HAP-1 (cell line): Measurements from ENCODE around the gene C2CD5.

Experiments
- DNase-seq, 2 experiments: peaks; one replicate each; pipeline ENCODE4 v3.0.0-alpha.2; 2016 to 2020; ENCODE audit warnings: low spot score in 2 of 2
- H3K27me3 ChIP-seq: fragments of 250-450 bp; sonication (Bioruptor Pico); 2 replicates; pipeline ENCODE4 v1.5.1; 2020; ENCODE audit warnings: low read depth, mild to moderate bottlenecking, moderate library complexity
- H3K36me3 ChIP-seq: fragments of 250-450 bp; sonication (Bioruptor Pico); replicated peaks from 2 replicates; pipeline ENCODE4 v1.5.1; 2020; ENCODE audit warnings: mild to moderate bottlenecking
- H3K4me1 ChIP-seq: fragments of 250-450 bp; sonication (Bioruptor Pico); 2 replicates; pipeline ENCODE4 v1.5.1; 2020; ENCODE audit warnings: mild to moderate bottlenecking
- H3K4me3 ChIP-seq: fragments of 250-450 bp; sonication (Bioruptor Pico); 2 replicates; pipeline ENCODE4 v1.5.1; 2020; ENCODE audit warnings: mild to moderate bottlenecking, moderate library complexity
- H3K9me3 ChIP-seq: fragments of 250-450 bp; sonication (Bioruptor Pico); 2 replicates; pipeline ENCODE4 v1.5.1; 2020; ENCODE audit warnings: mild to moderate bottlenecking, moderate library complexity
- in situ Hi-C: fragments of 300-500 bp; cut with MboI; formaldehyde crosslinking; loops from 3 replicates; pipeline ENCODE4 v1.14.3; 2020; ENCODE audit warnings: low sequenced_read_pairs, inconsistent platforms, mixed read lengths

C2CD5 gene

DNA sequence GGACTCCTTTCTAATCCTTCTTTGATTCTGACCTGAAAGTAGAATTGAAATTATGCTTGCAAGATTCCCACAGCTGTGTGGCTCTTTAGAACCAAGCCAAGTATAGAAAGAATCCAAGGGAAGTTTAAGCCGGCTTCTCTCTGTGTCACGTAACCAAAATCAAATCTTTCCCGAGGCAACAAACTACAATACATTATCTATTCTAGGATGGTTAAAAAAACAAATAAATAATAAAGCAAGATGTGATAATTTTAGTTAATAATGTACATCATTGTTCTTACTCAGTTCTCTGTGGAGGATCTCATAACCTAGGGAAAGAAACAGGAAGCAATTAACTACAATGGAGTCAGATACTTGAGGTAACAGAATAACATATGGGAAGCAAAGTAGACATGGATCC is 131.8 kb downstream of the C2CD5 start:
- Histone ChIP-seq H3K36me3 (no peaks in the 10 kb centered on the region), H3K4me1 (0 out of 2 replicates have a peak, but pooled peaks cover 2% of the 10 kb centered on the region), H3K4me3 (no peak overlapping the region), H3K9me3 (no peaks in the 10 kb centered on the region), H3K27me3 (0 out of 2 replicates have a peak, but pooled peaks cover 3% of the 10 kb centered on the region)
- in situ Hi-C loops, result no loop called here
- DNase-seq, result no peak

DNA sequence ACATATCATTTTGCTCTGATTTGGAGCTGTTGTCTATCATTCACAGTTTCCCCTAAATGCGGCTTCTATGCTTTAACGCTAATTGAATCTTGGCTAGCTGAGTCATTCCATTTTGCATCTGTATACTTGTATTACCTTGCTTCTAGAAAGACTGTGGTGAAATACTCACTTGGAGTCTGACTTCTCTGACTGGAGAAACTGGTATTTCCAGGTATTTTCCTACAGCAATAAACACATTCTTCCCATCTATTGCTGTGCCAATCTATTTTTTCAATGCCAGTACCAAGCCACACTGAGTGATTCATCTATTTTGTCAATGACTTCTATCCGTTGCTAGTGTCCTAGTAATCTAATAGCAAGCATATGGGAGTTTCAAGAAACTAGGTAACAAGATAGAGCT is 133.9 kb downstream of the C2CD5 start:
- Histone ChIP-seq H3K4me3 (no peak overlapping the region), H3K36me3 (no peaks in the 10 kb centered on the region), H3K27me3 (no peaks in the 10 kb centered on the region), H3K9me3 (no peaks in the 10 kb centered on the region), H3K4me1 (no peaks in the 10 kb centered on the region)
- in situ Hi-C loops, result no loop called here
- DNase-seq, result no peak

DNA sequence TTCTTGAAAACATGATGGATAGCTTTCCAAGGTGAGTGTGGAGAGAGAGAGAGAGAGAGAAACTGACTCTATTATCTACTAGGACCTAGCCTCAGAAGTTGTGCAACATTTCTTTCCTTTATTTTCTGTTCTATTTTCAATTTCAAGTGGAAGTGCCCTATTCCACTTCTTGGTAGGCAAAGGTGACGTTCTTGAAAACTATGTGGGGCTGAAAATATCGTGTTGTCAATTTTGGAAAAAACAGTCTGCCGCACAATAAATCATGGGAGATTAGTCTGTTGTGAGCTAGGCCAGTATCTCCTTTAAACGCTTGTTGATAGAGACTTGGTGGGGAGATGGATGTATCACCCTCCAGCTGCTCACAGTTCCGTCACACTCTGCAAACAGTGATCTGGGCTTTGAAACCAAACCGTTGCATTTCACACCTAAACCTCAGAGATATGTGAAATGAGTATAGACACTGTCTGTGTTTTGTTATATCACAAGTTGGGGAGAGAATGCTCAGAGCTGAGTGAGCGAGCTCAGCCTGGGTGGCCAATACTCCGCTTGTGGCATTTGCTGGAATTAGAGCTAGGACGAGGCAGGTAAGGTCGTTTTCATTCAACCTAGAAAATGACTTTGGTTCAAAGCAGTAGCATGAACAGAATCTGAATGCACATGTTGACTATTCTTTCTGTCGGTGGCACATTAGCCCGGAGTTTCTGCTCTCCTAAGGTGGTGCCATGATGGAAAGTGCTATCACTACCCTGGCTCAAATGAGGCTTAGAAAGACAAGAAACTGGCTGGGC is 134.8 kb downstream of the C2CD5 start:
- Histone ChIP-seq H3K27me3 (no peaks in the 10 kb centered on the region), H3K9me3 (no peaks in the 10 kb centered on the region), H3K36me3 (no peaks in the 10 kb centered on the region), H3K4me1 (no peaks in the 10 kb centered on the region), H3K4me3 (no peak overlapping the region)
- in situ Hi-C loops, result no loop called here
- DNase-seq, result no peak

DNA sequence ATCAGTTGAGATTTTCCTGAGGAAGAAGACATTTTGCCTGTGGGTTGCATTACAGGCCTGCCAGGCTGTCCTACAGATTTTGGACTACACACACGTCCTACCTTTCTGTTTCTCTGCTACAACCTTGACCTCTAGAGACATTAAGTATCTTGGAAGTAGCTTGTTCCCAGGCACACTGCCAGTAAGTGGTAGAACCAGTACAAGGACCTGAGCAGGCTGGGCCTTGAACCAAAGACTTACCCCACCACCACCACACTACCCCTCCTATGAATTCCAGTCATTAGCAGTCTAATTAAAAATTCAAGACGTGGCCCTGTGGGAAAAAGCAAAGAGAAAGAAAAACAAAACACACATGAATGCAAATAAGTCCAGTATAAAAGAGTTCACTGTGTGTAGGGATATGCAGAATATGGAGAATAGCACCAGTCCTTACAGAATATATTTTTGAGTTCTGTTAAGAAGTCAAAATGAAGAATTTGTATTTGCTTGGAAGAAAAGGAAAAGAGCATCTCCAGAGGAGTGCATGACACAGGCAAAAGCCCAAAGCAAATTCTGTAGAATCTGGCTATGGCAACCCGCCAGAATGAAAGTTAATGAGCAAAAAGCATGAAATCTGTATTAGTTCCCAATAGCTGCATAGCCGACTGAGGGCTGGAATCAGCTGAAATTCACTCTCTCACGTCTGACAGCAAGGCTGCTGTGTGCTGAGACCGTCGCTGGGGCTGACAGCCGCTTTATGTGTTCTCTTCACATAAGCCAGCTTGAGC is 135.5 kb downstream of the C2CD5 start:
- H3K9me3 ChIP-seq, result no peaks in the 10 kb centered on the region
- no peaks in the 10 kb centered on the region for H3K36me3 ChIP-seq
- in situ Hi-C loops, result no loop called here
- no peak for DNase-seq
- no peaks in the 10 kb centered on the region for H3K4me1 ChIP-seq
- H3K4me3 ChIP-seq, result no peak overlapping the region
- H3K27me3 ChIP-seq, result no peaks in the 10 kb centered on the region

DNA sequence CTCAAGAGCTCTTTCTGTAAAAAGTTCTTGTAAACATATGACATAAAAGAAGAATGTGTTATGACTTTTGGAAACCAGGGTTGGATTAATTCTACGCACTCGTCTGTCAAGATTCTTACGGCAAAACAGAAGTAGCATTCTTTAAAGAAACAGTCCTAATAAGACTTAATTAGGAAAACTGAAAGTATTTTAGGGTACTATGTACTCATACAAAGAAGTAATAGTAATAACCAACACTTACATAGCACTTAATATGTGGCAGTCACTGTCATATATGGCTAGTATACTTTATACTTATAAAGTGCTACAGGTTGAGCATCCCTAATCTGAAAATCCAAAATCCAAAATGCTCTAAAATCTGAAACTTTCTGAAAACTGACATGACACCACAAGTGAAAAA is 136.9 kb downstream of the C2CD5 start:
- no peak overlapping the region for H3K4me3 ChIP-seq
- H3K27me3 ChIP-seq, result no peaks in the 10 kb centered on the region
- H3K4me1 ChIP-seq, result no peaks in the 10 kb centered on the region
- in situ Hi-C loops, result no loop called here
- H3K9me3 ChIP-seq, result 0 out of 2 replicates have a peak, but pooled peaks cover 2% of the 10 kb centered on the region
- no peak for DNase-seq
- no peaks in the 10 kb centered on the region for H3K36me3 ChIP-seq

DNA sequence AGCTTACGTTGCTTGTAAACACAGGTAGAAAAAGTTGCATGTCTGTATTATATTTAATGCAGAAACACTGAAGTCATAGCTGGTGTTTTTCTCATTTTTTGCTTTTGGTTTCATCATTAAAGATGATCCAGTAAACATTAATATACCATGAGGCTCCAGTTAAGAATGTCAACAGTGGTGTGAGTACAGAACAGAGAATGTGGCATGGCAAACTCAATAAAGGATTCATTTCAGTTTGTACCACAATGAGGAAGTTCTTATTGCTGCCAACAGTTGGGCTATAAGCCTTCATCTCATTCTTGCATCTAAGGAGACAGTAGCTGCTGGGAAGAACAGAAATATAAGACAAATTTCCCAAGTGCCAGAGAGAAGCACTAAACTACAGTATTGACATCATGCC is 137.7 kb downstream of the C2CD5 start:
- in situ Hi-C loops, result no loop called here
- Histone ChIP-seq H3K9me3 (0 out of 2 replicates have a peak, but pooled peaks cover 2% of the 10 kb centered on the region), H3K4me1 (no peaks in the 10 kb centered on the region), H3K36me3 (no peaks in the 10 kb centered on the region), H3K4me3 (no peak overlapping the region), H3K27me3 (no peaks in the 10 kb centered on the region)
- DNase-seq, result no peak

DNA sequence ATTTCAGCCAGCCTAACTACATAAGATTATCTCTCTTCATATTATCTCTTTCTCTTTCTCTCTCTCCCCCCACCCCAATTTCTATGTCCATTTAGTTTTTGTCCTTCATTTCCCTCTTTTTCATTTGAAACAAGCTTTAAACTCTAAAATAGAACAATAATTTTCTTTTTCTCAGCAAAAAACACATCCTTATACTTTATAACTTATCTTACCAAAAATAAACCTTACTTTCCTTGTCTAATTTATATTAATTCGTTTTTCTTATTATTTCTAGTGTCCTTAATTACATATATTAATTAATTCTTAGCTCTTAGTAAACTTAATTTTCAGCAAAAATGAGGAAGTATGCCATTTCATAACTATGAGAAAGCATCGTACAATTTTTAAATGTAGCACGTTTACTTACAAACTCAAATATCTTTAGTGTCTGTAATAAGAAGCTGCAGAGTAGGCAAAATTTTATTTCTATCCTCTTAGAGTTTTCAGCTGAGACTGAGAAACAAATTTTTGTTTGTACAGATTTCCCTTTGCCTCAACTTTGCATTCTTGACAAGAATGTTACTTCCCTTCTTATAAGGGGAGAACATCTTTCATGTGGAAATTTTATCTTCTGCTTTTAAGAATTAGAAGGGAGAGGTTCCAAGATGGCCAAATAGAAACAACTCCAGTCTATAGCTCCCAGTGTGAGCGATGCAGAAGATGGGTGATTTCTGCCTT is 144.7 kb downstream of the C2CD5 start:
- no peak for DNase-seq
- in situ Hi-C loops, result no loop called here
- 0 out of 2 replicates have a peak, but pooled peaks cover 2% of the 10 kb centered on the region for H3K9me3 ChIP-seq
- no peaks in the 10 kb centered on the region for H3K36me3 ChIP-seq
- H3K4me3 ChIP-seq, result no peak overlapping the region
- no peaks in the 10 kb centered on the region for H3K4me1 ChIP-seq
- no peaks in the 10 kb centered on the region for H3K27me3 ChIP-seq
